Measurements from ENCODE around the gene BAIAP2.

The BAIAP2 gene

GRCh38 chr17:81128774-81129173, 93.8 kb downstream of the BAIAP2 start:
- DNase-seq = no peak

GRCh38 chr17:81129289-81129688, 94.3 kb downstream of the BAIAP2 start:
- no peak for DNase-seq

DNA sequence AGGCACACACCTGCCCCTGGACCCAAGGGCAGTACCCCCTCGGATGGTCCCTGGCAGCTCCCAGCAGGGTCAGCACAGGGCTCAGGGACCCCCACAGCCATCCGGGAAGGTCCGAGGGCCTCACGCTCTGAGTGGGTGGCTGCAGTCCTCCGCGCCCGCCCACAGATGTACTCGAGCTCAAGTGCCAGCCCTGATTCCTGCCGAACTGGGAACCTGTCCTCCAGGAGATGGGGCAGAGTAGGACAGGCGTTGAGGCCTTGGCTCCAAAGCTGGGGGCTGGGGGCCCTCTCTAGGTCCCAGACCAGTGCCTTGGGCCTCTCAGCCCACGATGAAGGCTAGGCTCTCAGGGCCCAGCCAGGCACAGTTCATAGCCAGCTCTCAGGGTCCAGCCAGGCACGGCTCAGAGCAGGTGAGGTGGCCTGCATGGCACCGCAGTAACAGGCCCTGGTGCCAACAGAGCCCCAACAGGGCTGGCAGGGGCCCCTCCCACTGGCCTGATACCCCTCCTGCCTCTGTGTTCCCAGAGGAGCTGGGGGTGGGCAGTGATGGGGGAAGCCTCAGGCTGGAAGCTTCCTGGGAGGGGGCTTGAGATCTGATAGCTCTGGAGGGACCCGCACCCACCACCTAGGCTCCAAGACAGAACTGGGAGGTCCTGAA, 94.9 kb downstream of the BAIAP2 start:
- no peak for DNase-seq

GRCh38 chr17:81130385-81131361, 95.7 kb downstream of the BAIAP2 start:
- DNase-seq = no peak

GRCh38 chr17:81131486-81132196, 96.7 kb downstream of the BAIAP2 start:
- DNase-seq = no peak

DNA sequence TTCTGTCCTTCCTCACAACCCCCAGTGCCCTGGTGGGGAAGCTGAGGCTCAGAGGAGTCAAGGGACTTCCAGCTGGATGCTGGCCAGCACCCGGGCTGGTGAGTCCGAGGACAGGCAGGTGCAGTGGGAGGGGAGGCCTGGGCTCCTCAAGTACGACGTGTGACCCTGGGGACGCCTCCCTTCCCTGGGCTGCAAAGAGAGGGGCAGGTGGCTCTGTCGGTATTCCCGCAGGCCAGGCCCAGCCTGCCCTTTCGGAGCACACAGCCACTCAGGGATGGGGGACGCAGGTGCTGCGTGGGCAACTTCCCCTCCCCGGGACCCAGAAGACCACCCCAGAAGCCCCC, 97.2 kb downstream of the BAIAP2 start:
- DNase-seq = no peak

GRCh38 chr17:81132770-81133723, 98.1 kb downstream of the BAIAP2 start:
- DNase-seq = no peak

DNA sequence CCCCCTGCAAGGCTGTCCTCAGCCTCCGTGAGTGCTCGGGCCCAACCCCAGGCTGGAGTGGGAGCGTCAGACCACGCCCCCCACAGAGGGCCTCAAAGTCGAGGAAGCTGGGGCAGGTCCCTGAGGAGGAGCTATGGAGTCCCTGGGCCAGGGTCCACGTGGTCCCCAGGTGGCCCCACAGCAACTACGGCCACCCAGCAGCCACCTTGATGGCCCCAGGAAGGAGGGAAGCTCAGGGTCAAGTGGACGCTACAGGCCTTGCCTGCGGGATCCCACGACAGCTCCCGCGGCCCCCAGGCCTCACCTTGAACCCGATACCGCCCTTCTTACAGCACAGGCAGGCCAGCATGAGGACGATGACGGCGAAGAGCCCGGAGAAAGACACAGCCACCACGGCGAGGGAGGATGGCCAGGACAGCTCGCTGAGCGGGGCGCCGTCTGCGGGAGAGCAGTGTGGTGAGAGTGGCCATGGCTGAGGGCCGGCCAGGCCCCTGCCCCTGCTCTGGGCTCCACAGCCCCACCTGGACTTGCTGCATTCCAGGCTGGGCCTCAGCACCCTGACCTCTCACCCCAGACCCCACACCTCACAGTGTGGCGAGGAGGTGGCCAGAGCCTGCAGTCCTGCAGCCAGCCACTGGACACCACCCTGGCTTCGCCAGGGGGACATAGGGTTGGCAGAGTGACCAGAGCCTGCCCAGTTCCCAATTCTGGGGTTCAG, 99.3 kb downstream of the BAIAP2 start:
- DNase-seq = no peak

GRCh38 chr17:81135505-81136278, 100.7 kb downstream of the BAIAP2 start:
- DNase-seq = no peak

- no peak for DNase-seq
Measured at GRCh38 chr17:81136366-81136765, 101.4 kb downstream of the BAIAP2 start.

GRCh38 chr17:81137248-81137647, 102.3 kb downstream of the BAIAP2 start:
- DNase-seq = no peak

DNA sequence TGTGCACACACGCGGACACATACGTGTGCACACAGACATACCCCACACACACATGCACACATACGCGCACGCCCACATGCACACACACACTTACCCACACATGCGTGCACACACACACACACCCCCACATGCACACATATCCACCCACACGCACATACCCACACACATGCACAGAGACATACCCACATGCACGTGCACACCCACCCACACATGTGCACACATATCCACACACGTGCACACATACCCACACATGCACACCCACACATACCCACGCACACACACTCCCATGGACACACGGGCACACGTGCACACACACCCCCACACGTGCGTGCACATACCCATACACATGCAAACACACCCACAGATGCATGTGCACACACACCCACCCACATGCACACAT, 103.1 kb downstream of the BAIAP2 start:
- no peak for DNase-seq

DNA sequence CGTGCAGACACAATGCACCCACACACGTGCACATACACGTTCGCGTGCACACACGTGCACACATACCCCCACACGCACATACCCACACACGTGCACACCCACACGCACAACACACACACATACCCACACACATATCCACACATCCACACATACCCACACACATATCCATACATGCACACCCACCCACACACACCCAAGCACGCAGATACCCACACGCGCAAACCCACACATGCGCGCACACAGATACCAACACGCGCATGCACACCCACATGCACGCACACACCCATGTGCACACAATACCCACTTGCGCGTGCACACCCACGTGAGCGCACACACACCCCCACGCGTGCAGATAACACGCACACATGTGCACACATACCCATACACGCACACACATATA, 103.5 kb downstream of the BAIAP2 start:
- no peak for DNase-seq

- DNase-seq = no peak
Measured at GRCh38 chr17:81139428-81139827, 104.5 kb downstream of the BAIAP2 start.

DNA sequence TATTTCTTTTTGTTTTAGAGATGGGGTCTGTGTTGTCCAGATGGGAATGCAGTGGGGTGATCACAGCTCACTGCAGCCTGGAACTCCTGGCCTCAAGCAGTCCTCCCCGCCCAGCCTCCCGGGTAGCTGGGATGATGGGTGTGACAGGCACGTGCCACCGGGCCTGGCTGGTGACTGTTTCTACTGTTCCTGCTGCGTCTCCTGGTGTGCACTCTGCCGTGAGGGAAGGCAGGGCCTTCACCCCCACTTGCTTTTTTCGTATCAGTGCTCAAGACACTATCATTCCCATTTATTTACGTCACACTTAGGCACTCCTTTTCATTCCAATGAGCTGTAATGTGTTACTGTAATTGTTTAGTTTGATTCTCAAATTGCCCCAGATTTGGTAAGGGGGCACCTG, 105.1 kb downstream of the BAIAP2 start:
- no peak for DNase-seq

DNA sequence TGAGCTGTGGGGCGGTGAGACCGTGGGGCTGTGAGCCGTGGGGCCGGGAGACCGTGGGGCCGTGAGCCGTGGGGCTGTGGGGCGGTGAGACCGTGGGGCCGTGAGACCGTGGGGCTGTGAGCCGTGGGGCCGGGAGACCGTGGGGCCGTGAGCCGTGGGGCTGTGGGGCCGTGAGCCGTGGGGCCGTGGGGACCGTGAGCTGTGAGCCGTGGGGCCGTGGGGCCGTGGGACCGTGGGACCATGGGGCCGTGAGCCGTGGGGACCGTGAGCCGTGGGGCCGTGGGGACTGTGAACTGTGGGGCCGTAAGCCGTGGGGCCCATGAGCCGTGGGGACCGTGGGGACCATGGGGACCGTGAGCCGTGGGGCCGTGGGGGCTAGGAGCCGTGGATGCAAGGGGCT, 105.7 kb downstream of the BAIAP2 start:
- no peak for DNase-seq

GRCh38 chr17:81142301-81143199, 107.6 kb downstream of the BAIAP2 start:
- DNase-seq = peak; percentile 63

- no peak for DNase-seq
Measured at GRCh38 chr17:81143200-81143527, 108.2 kb downstream of the BAIAP2 start.

GRCh38 chr17:81143717-81144422, 108.9 kb downstream of the BAIAP2 start:
- DNase-seq = no peak
